H1 (cell line): ENCODE data around the gene NRAS. TPM values are rescaled to one million over a fixed set of nuclear protein-coding genes. Genes with fewer than 3 reads are reported as not detected.

Experiments
- CTCF ChIA-PET: fragments of 300-600 bp; sonication (Branson Sonifier 250); formaldehyde crosslinking; loops from one replicate; lab custom pipeline; 2021; ENCODE audit not compliant: partially characterized antibody; lab: Charles Lee
- POLR2A ChIA-PET: fragments of 300-600 bp; sonication (Branson Sonifier 250); formaldehyde crosslinking; loops from one replicate; lab custom pipeline; 2021; ENCODE audit warnings: inconsistent platforms; ENCODE audit not compliant: partially characterized antibody; lab: Charles Lee
- DNase-seq, 2 experiments: peaks; one replicate each; pipeline versions ENCODE4 v3.0.0 to v3.0.0-alpha.2; 2010 to 2022; ENCODE audit warnings: low spot score in 2 of 2, low read depth in 1 of 2, mixed read lengths in 1 of 2
- FAIRE-seq: peaks from 2 replicates; lab custom pipeline; 2011; peaks lifted over from hg19 to GRCh38; lab: Jason Lieb, UNC
- H2AFZ ChIP-seq: 2 replicates; pipeline ENCODE4 v1.8.1; 2012; ENCODE audit warnings: low read length, inconsistent platforms
- H2AK5ac ChIP-seq: 2 replicates; pipeline ENCODE4 v1.6.1; 2013; ENCODE audit warnings: low read depth, low read length
- H2BK120ac ChIP-seq: replicated peaks from 2 replicates; pipeline ENCODE3; 2013; ENCODE audit warnings: low read depth, low read length, inconsistent platforms
- H2BK12ac ChIP-seq: 2 replicates; pipeline ENCODE4 v1.6.1; 2013; ENCODE audit warnings: low read depth, low read length
- H2BK15ac ChIP-seq: 2 replicates; pipeline ENCODE4 v1.6.1; 2013; ENCODE audit warnings: low read length
- H2BK20ac ChIP-seq: 2 replicates; pipeline ENCODE4 v1.6.1; 2013; ENCODE audit warnings: low read length
- H2BK5ac ChIP-seq: 2 replicates; pipeline ENCODE4 v1.6.1; 2013; ENCODE audit warnings: low read depth, low read length
- H3K14ac ChIP-seq: 2 replicates; pipeline ENCODE4 v1.6.1; 2013; ENCODE audit warnings: inconsistent platforms; ENCODE audit not compliant: insufficient read length
- H3K18ac ChIP-seq: 2 replicates; pipeline ENCODE4 v1.6.1; 2013; ENCODE audit warnings: low read length; ENCODE audit errors: extremely low read depth
- H3K23ac ChIP-seq: 2 replicates; pipeline ENCODE4 v1.6.1; 2013; ENCODE audit warnings: inconsistent platforms; ENCODE audit not compliant: insufficient read length
- H3K23me2 ChIP-seq: 2 replicates; pipeline ENCODE4 v1.6.1; 2013; ENCODE audit warnings: low read depth, low read length
- H3K27ac ChIP-seq: 2 replicates; pipeline ENCODE4 v1.6.1; 2011; ENCODE audit warnings: low read depth, low read length, inconsistent platforms
- H3K27me3 ChIP-seq, 4 experiments: replicated peaks in 1 of 4; 1 replicate in 1 of 4; 2 replicates in 3 of 4; pipeline versions ENCODE4 v1.6.1 to v1.8.1; 2011 to 2013; ENCODE audit warnings: low read length in 3 of 4, mild to moderate bottlenecking in 3 of 4, inconsistent platforms in 2 of 4, mixed read lengths in 2 of 4, moderate library complexity in 1 of 4; ENCODE audit not compliant: control insufficient read depth in 3 of 4, insufficient read depth in 3 of 4; ENCODE audit errors: extremely low read depth in 1 of 4
- H3K36me3 ChIP-seq, 4 experiments: 2 replicates each; pipeline versions ENCODE4 v1.6.1 to v1.8.1; 2011 to 2013; ENCODE audit warnings: mild to moderate bottlenecking in 4 of 4, low read length in 3 of 4, moderate library complexity in 2 of 4, control low read depth in 1 of 4, inconsistent platforms in 1 of 4; ENCODE audit not compliant: insufficient read depth in 4 of 4, control insufficient read depth in 2 of 4
- H3K4ac ChIP-seq: replicated peaks from 2 replicates; pipeline ENCODE3; 2013; ENCODE audit warnings: low read length, low read depth, mixed read lengths, inconsistent platforms; ENCODE audit not compliant: insufficient read length
- H3K4me1 ChIP-seq, 4 experiments: replicated peaks in 1 of 4; 1 replicate in 1 of 4; 2 replicates in 3 of 4; pipeline versions ENCODE4 v1.6.1 to v1.8.1; 2011 to 2013; ENCODE audit warnings: low read length in 3 of 4, inconsistent platforms in 2 of 4, mixed read lengths in 1 of 4; ENCODE audit not compliant: insufficient read depth in 4 of 4, control insufficient read depth in 3 of 4
- H3K4me2 ChIP-seq, 2 experiments: 2 replicates each; pipeline versions ENCODE4 v1.6.1 to v1.8.1; 2011 to 2013; ENCODE audit warnings: low read depth in 2 of 2, low read length in 2 of 2, control low read depth in 1 of 2, inconsistent platforms in 1 of 2, mild to moderate bottlenecking in 1 of 2; ENCODE audit not compliant: insufficient read depth in 1 of 2
- H3K4me3 ChIP-seq, 4 experiments: fragments of 200-600, 300-600 bp in 1 of 4; sonication (generic), shearing (Covaris generic), sonication (Bioruptor Twin) in 1 of 4; 2 replicates each; pipeline versions ENCODE4 v1.5.1 to v1.8.1; 2011 to 2016; ENCODE audit warnings: low read length in 4 of 4, low read depth in 3 of 4, control low read depth in 2 of 4, inconsistent platforms in 2 of 4, mild to moderate bottlenecking in 2 of 4, mixed read lengths in 1 of 4, moderate library complexity in 1 of 4; ENCODE audit not compliant: insufficient read depth in 2 of 4; ENCODE audit errors: extremely low read depth in 1 of 4
- H3K56ac ChIP-seq: replicated peaks from 2 replicates; pipeline ENCODE3; 2013; ENCODE audit warnings: low read depth, mild to moderate bottlenecking, mixed read lengths, low read length, inconsistent platforms; ENCODE audit not compliant: insufficient read length
- H3K79me1 ChIP-seq: 2 replicates; pipeline ENCODE4 v1.6.1; 2013; ENCODE audit warnings: low read depth, low read length, control low read depth
- H3K79me2 ChIP-seq, 2 experiments: 2 replicates each; pipeline versions ENCODE4 v1.6.1 to v1.8.1; 2012 to 2013; ENCODE audit warnings: low read length in 2 of 2, mild to moderate bottlenecking in 2 of 2, inconsistent platforms in 1 of 2; ENCODE audit not compliant: insufficient read depth in 2 of 2, control insufficient read depth in 1 of 2
- H3K9ac ChIP-seq, 4 experiments: replicated peaks in 1 of 4; 1 replicate in 1 of 4; 2 replicates in 3 of 4; pipeline versions ENCODE4 v1.6.1 to v1.8.1; 2011 to 2013; ENCODE audit warnings: low read depth in 3 of 4, low read length in 3 of 4, control low read depth in 2 of 4, mild to moderate bottlenecking in 2 of 4, moderate library complexity in 2 of 4, inconsistent platforms in 1 of 4; ENCODE audit errors: extremely low read depth in 1 of 4
- H3K9me3 ChIP-seq, 2 experiments: 2 replicates each; pipeline versions ENCODE4 v1.6.1 to v1.8.1; 2012 to 2013; ENCODE audit warnings: mild to moderate bottlenecking in 2 of 2, moderate library complexity in 2 of 2, control low read depth in 1 of 2, inconsistent platforms in 1 of 2, low read depth in 1 of 2, low read length in 1 of 2, mixed read lengths in 1 of 2; ENCODE audit not compliant: insufficient read depth in 2 of 2
- H4K20me1 ChIP-seq, 2 experiments: replicated peaks in 1 of 2; 2 replicates each; pipeline versions ENCODE3 to v1.8.1; 2011 to 2013; ENCODE audit warnings: inconsistent platforms in 2 of 2, low read length in 2 of 2, mild to moderate bottlenecking in 1 of 2; ENCODE audit not compliant: insufficient read depth in 2 of 2, control insufficient read depth in 1 of 2
- H4K5ac ChIP-seq: 2 replicates; pipeline ENCODE4 v1.6.1; 2013; ENCODE audit warnings: low read length, low read depth, mixed read lengths, inconsistent platforms; ENCODE audit not compliant: insufficient read length
- H4K8ac ChIP-seq: 2 replicates; pipeline ENCODE4 v1.8.0; 2013; ENCODE audit warnings: mild to moderate bottlenecking, moderate library complexity, low read length, inconsistent platforms; ENCODE audit not compliant: insufficient read depth; ENCODE audit errors: extremely low read depth
- H4K91ac ChIP-seq: replicated peaks from 2 replicates; pipeline ENCODE3; 2013; ENCODE audit warnings: low read length, mixed read lengths, inconsistent platforms; ENCODE audit not compliant: insufficient read length
- ASH2L ChIP-seq: fragments of 200-600, 300-600 bp; sonication (generic); IDR thresholded peaks from one replicate; pipeline ENCODE4 v1.7.1; 2017; ENCODE audit warnings: low read length
- POU5F1 ChIP-seq: IDR thresholded peaks from 2 replicates; pipeline ENCODE4 v1.6.1; 2011; ENCODE audit warnings: low read depth, mild to moderate bottlenecking, low read length, moderate library complexity
- SIX5 ChIP-seq: IDR thresholded peaks from 2 replicates; pipeline ENCODE4 v1.6.1; 2011; ENCODE audit warnings: mild to moderate bottlenecking, low read depth, low read length
- TAF7 ChIP-seq: optimal IDR thresholded peaks from 2 replicates; pipeline ENCODE3; 2011; ENCODE audit warnings: low read depth, mild to moderate bottlenecking, inconsistent platforms, low read length, moderate library complexity, borderline replicate concordance
- TEAD4 ChIP-seq: IDR thresholded peaks from 2 replicates; pipeline ENCODE4 v1.6.1; 2012; ENCODE audit warnings: low read depth, low read length, inconsistent platforms, mixed read lengths
- WGBS, 2 experiments: shearing (Covaris generic) in 1 of 2; methylation state at CpG; one replicate each; pipeline versions ENCODE4 v1.1.6 to v1.1.7; 2013 to 2015; ENCODE audit warnings: low lambda C conversion rate in 2 of 2, mixed read lengths in 2 of 2, inconsistent platforms in 1 of 2, low coverage in 1 of 2, missing lambda C conversion rate in 1 of 2; ENCODE audit not compliant: insufficient replicate concordance in 2 of 2, insufficient coverage in 1 of 2, insufficient read length in 1 of 2; ENCODE audit errors: extremely low coverage in 1 of 2, missing lambda C conversion rate in 1 of 2; 5-methylcytosine and 5-hydroxymethylcytosine counted together
- polyA plus RNA-seq, 7 experiments: library from polyadenylated mRNA; depleted of rRNA in 3 of 7; stranded (reverse) in 5 of 7; unstranded in 2 of 7; fragments of >200 nt in 5 of 7; fragments of 200-250 nt in 2 of 7; gene quantifications; 1 replicate in 5 of 7; 2 replicates in 1 of 7; 4 replicates in 1 of 7; pipeline versions ENCODE4 v1.2.1 to v1.2.3, GENCODE V29; 2011 to 2013; ENCODE audit warnings: missing spikeins in 2 of 7, mixed read lengths in 2 of 7
- total RNA-seq: library from RNA; stranded (reverse); fragmentation: NEBNext Ultra II Directional; extraction: Animal tissue kit (Norgen Biotek cat#: 25700); gene quantifications from 2 replicates; pipeline ENCODE4 v1.2.1, GENCODE V29; 2021

NRAS gene
- total and polyA plus RNA-seq, 2 of the 8 experiments (the other 6 are each of a cell fraction or from before 2014, with no cell fraction given) = 24.5 to 65.1 TPM

DNA sequence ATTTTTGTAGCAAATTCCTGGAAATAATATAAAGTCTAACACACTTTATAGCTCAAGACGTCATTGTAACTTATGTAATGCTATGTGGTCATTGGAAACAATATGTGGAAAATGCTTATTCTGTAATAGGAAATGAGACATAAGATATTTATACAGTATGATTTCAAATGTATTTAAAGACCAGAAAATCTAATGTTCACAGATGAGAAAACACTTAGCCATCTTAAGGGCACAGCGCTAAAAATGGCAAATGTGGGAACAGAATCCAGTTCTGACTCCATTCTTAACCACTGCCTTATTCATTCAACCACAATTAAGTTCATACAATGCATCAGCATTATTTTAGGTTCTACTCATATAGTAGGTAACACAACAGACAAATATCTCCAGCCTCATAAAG is 28.7 kb upstream of the NRAS start:
- H3K56ac ChIP-seq = no peak overlapping the region
- H4K8ac ChIP-seq = no peak overlapping the region
- H3K9ac ChIP-seq = no peak overlapping the region
- no peak overlapping the region for H2BK5ac ChIP-seq
- no peak overlapping the region for H2BK15ac ChIP-seq
- no peak overlapping the region for H3K18ac ChIP-seq
- no peak overlapping the region for H3K4me2 ChIP-seq
- peaks cover 19 to 100% of the 10 kb centered on the region in 2 experiments for H3K79me2 ChIP-seq
- FAIRE-seq (no peak), DNase-seq (no peak)
- no peak overlapping the region for H3K27ac ChIP-seq
- no peak overlapping the region for H3K4me3 ChIP-seq
- no peak overlapping the region for H3K14ac ChIP-seq
- CTCF ChIA-PET = interaction anchor here (1.2 kb wide), 1 partner anchor 8 kb away, joined by 4 read pairs; no protein-coding TSS in a partner anchor
- H3K23ac ChIP-seq = no peak overlapping the region
- no peaks in the 10 kb centered on the region for H3K23me2 ChIP-seq
- POLR2A ChIA-PET = interaction anchor here (1.0 to 4.5 kb wide), 3 partner anchors 10 to 29 kb away, joined by 3 to 68 read pairs (median 4); partner anchors contain the start of genes CSDE1 and NRAS
- H3K4ac ChIP-seq = no peak overlapping the region
- no peak overlapping the region for H2BK20ac ChIP-seq
- H3K9me3 ChIP-seq = no peaks in the 10 kb centered on the region
- no peak overlapping the region for H2AK5ac ChIP-seq
- peaks cover 0 to 73% (median 26%) of the 10 kb centered on the region in 4 experiments; a peak in 7 of 8 replicates for H3K36me3 ChIP-seq
- TF ChIP-seq POU5F1 = no peak
- TF ChIP-seq TEAD4 = no peak
- TF ChIP-seq TAF7 = no peak
- no peak for TF ChIP-seq ASH2L
- no peak for TF ChIP-seq SIX5
- no peak overlapping the region for H4K5ac ChIP-seq
- H2BK120ac ChIP-seq = no peak overlapping the region
- peaks cover 4% of the 10 kb centered on the region; the same call in 1 of the 2 replicates for H3K79me1 ChIP-seq
- no peak overlapping the region for H2BK12ac ChIP-seq
- H2AFZ ChIP-seq = no peak overlapping the region
- no peaks in the 10 kb centered on the region for H3K4me1 ChIP-seq
- no peaks in the 10 kb centered on the region for H3K27me3 ChIP-seq
- WGBS, 2 experiments = 88% methylated on average over 2 of the region's 2 CpGs; no CpG with 5 or more reads in 1 of the 2 experiments
- no peak overlapping the region for H4K91ac ChIP-seq
- H4K20me1 ChIP-seq = peaks cover 11 to 14% of the 10 kb centered on the region in 2 experiments
